Central memory CD8-positive, alpha-beta T cell (primary cell): ENCODE measurements around the gene NFKBIE.
"Not testable (repeated sequence)": the region's sequence is repeated elsewhere in the genome, so short reads cannot be mapped to it uniquely, and the experiment has no call there.

Source experiments
- ATAC-seq: fragments of 150-1000 bp; cut with Tn5 transposase; replicated peaks from 2 replicates; pipeline ENCODE4 v1.10.0; 2022; ENCODE audit warnings: mild to moderate bottlenecking, moderate FRiP score, moderate number of reproducible peaks; ENCODE audit not compliant: poor library complexity, severe bottlenecking; ENCODE audit errors: extremely low read depth
- DNase-seq, 2 donors: peaks; one replicate each; pipeline ENCODE4 v3.0.0; 2021; ENCODE audit warnings: low spot score in 2 of 2
- H3K27ac Mint-ChIP-seq: one replicate; pipeline ENCODE4 v1.8.0; 2022; ENCODE audit warnings: low read depth, mild to moderate bottlenecking, moderate library complexity, mixed read lengths
- H3K27me3 Mint-ChIP-seq: one replicate; pipeline ENCODE4 v1.8.0; 2022; ENCODE audit warnings: mixed read lengths
- H3K36me3 Mint-ChIP-seq: one replicate; pipeline ENCODE4 v1.8.0; 2022; ENCODE audit warnings: mild to moderate bottlenecking, moderate library complexity, mixed read lengths; ENCODE audit not compliant: insufficient read depth
- H3K4me1 Mint-ChIP-seq: one replicate; pipeline ENCODE4 v1.8.0; 2022; ENCODE audit warnings: mixed read lengths
- H3K4me3 Mint-ChIP-seq: one replicate; pipeline ENCODE4 v1.8.0; 2022; ENCODE audit warnings: mild to moderate bottlenecking, moderate library complexity, mixed read lengths
- H3K9me3 Mint-ChIP-seq: one replicate; pipeline ENCODE4 v1.8.0; 2022; ENCODE audit warnings: mixed read lengths

The NFKBIE gene, protein sequence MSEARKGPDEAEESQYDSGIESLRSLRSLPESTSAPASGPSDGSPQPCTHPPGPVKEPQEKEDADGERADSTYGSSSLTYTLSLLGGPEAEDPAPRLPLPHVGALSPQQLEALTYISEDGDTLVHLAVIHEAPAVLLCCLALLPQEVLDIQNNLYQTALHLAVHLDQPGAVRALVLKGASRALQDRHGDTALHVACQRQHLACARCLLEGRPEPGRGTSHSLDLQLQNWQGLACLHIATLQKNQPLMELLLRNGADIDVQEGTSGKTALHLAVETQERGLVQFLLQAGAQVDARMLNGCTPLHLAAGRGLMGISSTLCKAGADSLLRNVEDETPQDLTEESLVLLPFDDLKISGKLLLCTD

DNA sequence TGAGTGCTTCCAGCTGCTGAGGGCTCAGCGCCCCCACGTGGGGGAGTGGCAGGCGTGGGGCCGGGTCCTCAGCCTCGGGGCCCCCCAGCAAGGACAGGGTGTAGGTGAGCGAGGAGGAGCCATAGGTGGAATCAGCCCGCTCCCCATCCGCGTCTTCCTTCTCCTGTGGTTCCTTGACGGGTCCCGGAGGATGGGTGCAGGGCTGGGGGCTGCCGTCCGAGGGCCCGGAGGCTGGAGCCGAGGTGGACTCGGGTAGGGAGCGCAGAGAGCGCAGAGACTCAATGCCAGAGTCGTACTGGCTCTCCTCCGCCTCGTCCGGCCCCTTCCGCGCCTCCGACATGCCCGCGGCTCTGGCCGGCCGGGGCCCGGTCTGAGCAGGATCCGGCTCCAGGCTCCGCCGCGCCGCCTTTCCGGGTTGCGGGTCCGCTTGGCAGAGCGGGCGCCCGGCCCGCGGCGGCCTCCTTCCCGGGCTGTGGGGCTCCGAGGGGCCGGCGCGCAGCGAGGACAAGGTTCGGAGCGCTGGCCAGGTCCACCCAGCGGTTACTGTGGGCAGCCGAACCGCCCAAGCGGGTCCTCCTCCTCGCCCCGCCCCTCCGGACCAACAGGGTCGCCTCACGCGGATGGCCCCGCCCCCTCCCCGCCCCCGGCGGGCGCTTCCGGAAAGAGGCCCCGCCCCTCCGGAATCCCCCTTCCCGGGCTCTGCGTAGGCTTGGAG, at the start of gene NFKBIE:
NFKBIE (minus strand) TSS at position 545 of the 715 bp plus-strand sequence; CDS start at position 340, 205 bp downstream.
- Mint-ChIP-seq H3K36me3 (peaks cover 28% of the 10 kb centered on the region), H3K4me3 (peak within 1 kb of the TSS; percentile 94), H3K9me3 (no peaks in the 10 kb centered on the region), H3K4me1 (peaks cover 40% of the 10 kb centered on the region), H3K27me3 (peaks cover 18% of the 10 kb centered on the region), H3K27ac (peak within 1 kb of the TSS; percentile 98)
- peak; percentile 50 for ATAC-seq
- peak; percentile 92 for DNase-seq

DNA sequence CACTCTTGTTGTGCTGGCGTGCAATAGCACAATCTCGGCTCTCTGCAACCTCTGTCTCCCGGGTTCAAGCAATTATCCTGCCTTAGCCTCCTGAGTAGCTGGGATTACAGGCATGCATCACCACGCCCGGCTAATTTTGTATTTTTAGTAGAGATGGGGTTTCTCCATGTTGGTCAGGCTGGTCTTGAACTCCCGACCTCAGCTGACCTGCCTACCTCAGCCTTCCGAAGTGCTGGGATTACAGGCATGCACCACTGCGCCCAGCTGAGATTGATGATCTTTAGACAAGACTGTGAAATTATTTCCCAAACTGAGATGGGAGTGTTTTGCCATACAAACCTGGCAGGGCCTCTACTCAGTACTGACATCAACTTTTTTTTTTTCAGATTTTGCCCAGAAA, 49.3 kb upstream of the NFKBIE start:
- H3K9me3 Mint-ChIP-seq = not testable (repeated sequence)

DNA sequence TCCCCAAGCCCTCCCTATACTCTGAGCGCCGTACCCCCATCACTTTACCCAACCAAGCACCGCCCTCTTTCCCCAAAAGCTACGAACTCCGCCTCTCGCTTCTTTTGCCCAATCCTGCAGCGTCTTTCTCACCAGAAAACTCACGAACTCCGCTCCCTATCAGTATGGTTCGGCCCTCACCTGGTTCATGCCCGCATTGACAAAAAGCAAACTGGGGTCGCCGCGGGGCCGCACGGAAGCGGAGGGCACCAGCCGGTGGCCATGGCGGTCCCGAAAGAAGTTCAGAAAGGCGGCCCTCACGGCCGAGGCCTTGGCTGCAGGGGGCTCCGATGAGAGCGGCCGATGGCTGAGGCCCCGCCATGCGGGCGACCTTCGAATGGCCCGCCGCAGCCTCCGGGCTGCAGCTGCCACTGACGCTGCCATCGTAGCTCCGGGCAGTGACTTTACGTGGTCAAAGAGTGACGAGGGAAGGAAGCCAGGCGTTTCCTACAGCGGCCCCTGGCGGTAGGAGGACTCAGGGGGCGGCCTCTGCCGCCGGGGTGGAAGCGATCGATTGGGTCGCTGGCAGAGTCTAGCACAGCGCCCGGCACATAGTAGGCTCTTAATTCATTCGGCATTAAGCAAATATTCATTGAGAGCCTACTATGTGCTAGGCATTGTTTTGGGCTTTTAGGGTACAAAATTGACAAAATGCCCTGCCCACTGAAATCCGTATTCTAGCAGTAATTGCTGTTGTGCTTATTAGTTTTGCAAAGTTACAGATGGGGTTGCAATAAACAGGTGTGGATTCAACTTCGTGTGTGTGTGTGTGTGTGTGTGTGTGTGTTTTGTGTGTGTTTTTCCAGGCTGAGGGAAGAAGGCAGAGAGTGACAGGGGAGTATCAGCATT, 47.8 kb upstream of the NFKBIE start, which contains the start of gene AARS2:
AARS2 (minus strand) TSS at position 447 of the 888 bp plus-strand sequence; CDS start at position 423, 24 bp downstream.
- Mint-ChIP-seq H3K27me3 (peaks cover 10% of the 10 kb centered on the region), H3K4me3 (peak within 1 kb of the TSS; percentile 100), H3K27ac (peak within 1 kb of the TSS; percentile 93), H3K4me1 (peaks cover 32% of the 10 kb centered on the region), H3K36me3 (peaks cover 22% of the 10 kb centered on the region), H3K9me3 (no peaks in the 10 kb centered on the region)
- peak; percentile 91 for ATAC-seq
- peak; percentile 85 to 96 for DNase-seq

More for the DNA sequence above, 49.3 kb upstream of the NFKBIE start:
- H3K27ac Mint-ChIP-seq, ATAC-seq, H3K4me3 Mint-ChIP-seq, DNase-seq: not testable (repeated sequence)
- Mint-ChIP-seq H3K27me3 (peaks cover 25% of the 10 kb centered on the region), H3K36me3 (peaks cover 16% of the 10 kb centered on the region), H3K4me1 (peaks cover 31% of the 10 kb centered on the region)

DNA sequence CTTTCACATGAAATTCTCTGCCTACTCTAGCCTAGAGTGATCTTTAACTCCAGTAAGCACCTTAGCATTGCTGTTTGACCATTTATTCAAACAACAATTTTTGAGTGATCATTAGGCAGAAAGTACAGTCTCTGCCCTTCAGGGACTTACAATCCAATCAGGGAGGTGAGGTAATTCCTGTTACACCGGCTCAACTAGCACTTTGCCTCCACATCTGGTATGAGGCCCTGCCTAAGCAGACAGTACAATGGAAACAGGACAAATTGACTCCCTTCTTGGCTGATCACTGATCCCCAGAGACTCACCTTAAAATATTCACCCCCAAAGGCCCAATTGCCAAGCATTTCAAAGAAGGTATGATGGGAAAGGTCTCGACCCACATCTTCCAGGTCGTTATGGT, 46.4 kb upstream of the NFKBIE start:
- DNase-seq = no peak
- H3K36me3 Mint-ChIP-seq = peaks cover 24% of the 10 kb centered on the region
- peak overlapping the region; percentile 100 for H3K4me3 Mint-ChIP-seq
- no peaks in the 10 kb centered on the region for H3K9me3 Mint-ChIP-seq
- H3K27ac Mint-ChIP-seq = no peak overlapping the region
- H3K27me3 Mint-ChIP-seq = no peaks in the 10 kb centered on the region
- H3K4me1 Mint-ChIP-seq = peaks cover 32% of the 10 kb centered on the region
- no peak for ATAC-seq

DNA sequence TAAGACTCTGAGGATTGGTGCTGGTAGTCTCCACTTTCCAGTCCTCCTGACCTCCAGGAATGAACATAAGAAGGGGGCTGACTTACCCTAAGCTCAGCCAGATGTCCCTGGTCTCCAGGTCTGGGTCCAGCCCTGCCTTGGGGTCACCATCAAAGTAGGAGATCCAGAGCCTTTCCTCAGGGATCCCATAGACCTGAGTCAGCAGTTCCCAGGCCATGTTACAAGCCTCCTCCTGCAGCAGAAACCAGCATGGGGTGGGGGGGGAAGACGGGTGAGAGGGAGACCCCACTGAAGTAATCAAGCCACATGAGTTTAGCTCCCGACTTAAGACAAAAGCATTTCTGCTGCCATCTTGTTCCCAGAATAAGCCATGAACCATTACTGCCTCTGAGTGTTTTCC, 46.0 kb upstream of the NFKBIE start:
- H3K27me3 Mint-ChIP-seq = no peaks in the 10 kb centered on the region

DNA sequence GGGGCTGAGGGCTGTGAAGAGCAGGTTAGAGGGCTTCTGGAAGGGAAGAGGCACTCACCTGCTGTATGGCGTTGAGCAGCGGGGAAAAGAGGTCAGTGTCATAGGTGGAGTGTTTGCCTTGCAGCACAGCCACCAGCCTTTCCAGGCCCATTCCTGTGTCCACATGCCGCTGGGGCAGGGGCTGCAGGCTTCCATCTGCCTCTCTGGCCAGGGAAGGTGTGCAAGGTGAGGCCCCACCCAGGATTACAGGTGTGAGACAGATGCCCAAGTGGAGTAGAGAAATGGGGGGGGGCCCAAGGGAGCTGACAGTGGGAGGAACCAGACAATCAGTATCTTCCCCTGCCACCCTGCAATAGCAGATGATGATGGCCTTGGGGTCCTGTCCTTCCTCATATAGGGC, 44.9 kb upstream of the NFKBIE start:
- H3K36me3 Mint-ChIP-seq = peaks cover 30% of the 10 kb centered on the region
- no peak overlapping the region for H3K4me3 Mint-ChIP-seq

More for the DNA sequence above, 46.0 kb upstream of the NFKBIE start:
- H3K4me3 Mint-ChIP-seq = peak overlapping the region; percentile 100
- peaks cover 25% of the 10 kb centered on the region for H3K36me3 Mint-ChIP-seq
- ATAC-seq (no peak), DNase-seq (no peak)
- no peak overlapping the region for H3K27ac Mint-ChIP-seq
- no peaks in the 10 kb centered on the region for H3K9me3 Mint-ChIP-seq
- H3K4me1 Mint-ChIP-seq = peaks cover 32% of the 10 kb centered on the region

DNA sequence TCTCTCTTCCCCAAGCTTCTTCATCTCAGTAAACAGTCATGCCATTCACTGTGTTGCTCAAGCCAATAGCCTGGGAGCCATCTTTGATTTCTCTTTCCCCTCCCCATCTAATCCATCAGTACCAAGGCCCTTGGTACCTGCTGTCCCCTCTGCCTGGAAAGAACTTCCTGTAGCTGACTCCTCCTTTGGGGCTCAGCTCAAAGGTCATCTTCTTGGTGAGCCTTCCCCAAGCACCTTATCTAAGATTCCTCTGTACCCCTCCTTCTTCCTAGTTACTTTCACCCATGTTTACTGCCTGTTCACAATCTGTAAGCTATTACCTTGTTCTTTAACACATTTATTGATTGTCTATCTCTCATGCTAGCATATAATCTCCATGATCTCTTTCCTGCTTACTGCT, 44.3 kb upstream of the NFKBIE start:
- ATAC-seq (no peak), DNase-seq (no peak)
- Mint-ChIP-seq H3K36me3 (peaks cover 34% of the 10 kb centered on the region), H3K27me3 (no peaks in the 10 kb centered on the region), H3K9me3 (no peaks in the 10 kb centered on the region), H3K27ac (peak overlapping the region; percentile 17), H3K4me3 (no peak overlapping the region), H3K4me1 (peaks cover 32% of the 10 kb centered on the region)

More for the DNA sequence above, 44.9 kb upstream of the NFKBIE start:
- Mint-ChIP-seq H3K9me3 (no peaks in the 10 kb centered on the region), H3K27ac (peak overlapping the region; percentile 17), H3K4me1 (peaks cover 32% of the 10 kb centered on the region), H3K27me3 (no peaks in the 10 kb centered on the region)
- ATAC-seq = no peak
- DNase-seq = no peak

DNA sequence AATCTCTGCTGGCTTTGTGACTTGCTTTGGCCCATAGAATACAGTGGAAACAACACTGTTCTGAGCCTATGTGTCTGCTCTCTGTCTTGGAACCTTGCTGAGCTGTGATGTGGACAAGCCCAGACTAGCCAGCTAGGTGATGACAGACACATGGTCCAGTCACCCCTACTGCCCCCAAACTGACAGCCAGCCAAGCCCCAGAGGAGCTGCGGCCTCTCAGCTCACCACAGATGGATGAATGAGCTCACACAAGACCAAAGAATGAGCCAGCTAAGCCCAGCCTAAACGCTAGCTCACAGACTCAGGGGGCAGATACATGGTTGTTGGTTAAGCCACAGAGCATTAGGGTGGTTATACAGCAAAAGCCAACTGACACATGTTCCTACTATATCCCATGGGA, 43.7 kb upstream of the NFKBIE start:
- Mint-ChIP-seq H3K27me3 (no peaks in the 10 kb centered on the region), H3K36me3 (peaks cover 34% of the 10 kb centered on the region), H3K4me3 (no peak overlapping the region), H3K27ac (no peak overlapping the region), H3K4me1 (peaks cover 32% of the 10 kb centered on the region), H3K9me3 (no peaks in the 10 kb centered on the region)
- no peak for ATAC-seq
- no peak for DNase-seq

DNA sequence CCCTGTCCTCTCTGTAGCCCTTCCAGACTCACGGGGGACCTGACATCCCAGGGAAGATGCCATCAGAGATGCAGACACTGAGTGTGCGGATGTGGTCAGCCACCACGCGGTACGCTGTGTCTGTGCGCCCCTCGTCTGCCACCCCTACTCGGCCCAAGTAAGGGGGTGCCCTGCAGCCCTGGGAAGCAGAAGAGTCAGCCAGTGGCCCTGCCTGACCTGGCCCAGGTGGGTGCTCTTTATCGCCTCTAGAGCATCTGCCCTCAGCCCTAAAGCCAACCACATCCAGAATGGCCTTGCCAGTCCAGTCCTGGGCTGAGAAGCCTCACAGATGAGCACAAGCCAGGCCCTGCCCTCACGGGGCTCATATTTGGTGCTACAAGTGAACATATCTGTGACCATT, 41.9 kb upstream of the NFKBIE start:
- H3K4me1 Mint-ChIP-seq = peaks cover 16% of the 10 kb centered on the region
- DNase-seq (no peak), ATAC-seq (no peak)
- H3K36me3 Mint-ChIP-seq = peaks cover 34% of the 10 kb centered on the region
- no peak overlapping the region for H3K27ac Mint-ChIP-seq
- no peaks in the 10 kb centered on the region for H3K9me3 Mint-ChIP-seq
- H3K27me3 Mint-ChIP-seq = no peaks in the 10 kb centered on the region
- H3K4me3 Mint-ChIP-seq = no peak overlapping the region

DNA sequence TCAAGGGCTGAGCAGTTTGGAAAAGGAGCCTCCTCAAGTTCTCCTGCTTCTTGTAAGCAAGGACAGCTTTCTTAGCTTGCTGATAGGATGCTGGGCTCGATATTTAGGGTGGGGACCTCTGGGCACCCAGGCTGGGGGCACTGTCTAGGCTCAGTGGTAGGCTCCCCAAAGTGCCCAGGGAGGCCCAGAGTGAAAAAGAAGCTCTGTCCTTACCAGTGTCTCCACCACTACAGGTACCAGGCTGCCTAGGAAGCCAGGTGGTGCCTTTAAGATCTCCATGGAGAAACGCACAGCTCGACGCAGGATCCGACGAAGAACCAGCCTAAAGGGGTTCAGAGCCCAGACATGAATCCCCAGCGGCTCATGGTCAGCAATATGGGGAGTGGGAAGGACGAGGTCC, 41.4 kb upstream of the NFKBIE start:
- Mint-ChIP-seq H3K9me3 (no peaks in the 10 kb centered on the region), H3K4me1 (peaks cover 11% of the 10 kb centered on the region), H3K27ac (no peak overlapping the region), H3K36me3 (peaks cover 32% of the 10 kb centered on the region), H3K4me3 (no peak overlapping the region), H3K27me3 (no peaks in the 10 kb centered on the region)
- ATAC-seq (no peak), DNase-seq (no peak)

DNA sequence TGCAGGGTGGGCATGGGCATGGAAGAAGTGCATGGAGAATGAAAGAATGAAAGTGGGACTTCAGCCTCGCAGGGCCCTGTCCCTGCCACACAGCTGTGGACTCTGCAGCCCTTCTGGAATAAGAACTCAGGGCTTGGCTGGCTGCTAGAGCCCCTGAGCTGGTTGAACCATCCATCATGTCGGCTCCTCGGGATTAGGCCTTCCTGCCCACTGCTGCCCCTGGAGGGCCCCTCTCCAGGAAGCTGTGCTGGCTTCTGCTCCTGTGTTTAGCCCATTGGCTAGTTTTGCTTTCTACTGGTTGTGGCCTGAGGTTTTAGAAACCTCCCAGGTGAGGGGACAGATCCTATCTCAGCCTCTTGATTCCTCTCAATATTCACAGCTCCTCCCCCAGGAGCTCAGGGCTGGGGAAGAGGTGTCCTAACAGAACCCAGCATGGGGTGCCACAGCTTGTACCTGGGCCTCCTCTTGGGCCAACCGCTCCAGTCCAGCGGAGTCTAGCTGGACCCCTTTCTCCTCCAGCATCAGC, 39.9 kb upstream of the NFKBIE start:
- ATAC-seq (no peak), DNase-seq (no peak)
- no peak overlapping the region for H3K27ac Mint-ChIP-seq
- H3K4me1 Mint-ChIP-seq = peaks cover 7% of the 10 kb centered on the region
- H3K9me3 Mint-ChIP-seq = no peaks in the 10 kb centered on the region
- no peaks in the 10 kb centered on the region for H3K27me3 Mint-ChIP-seq
- H3K36me3 Mint-ChIP-seq = peaks cover 30% of the 10 kb centered on the region
- no peak overlapping the region for H3K4me3 Mint-ChIP-seq
